ENCODE results near the gene MED12.

The MED12 gene

DNA sequence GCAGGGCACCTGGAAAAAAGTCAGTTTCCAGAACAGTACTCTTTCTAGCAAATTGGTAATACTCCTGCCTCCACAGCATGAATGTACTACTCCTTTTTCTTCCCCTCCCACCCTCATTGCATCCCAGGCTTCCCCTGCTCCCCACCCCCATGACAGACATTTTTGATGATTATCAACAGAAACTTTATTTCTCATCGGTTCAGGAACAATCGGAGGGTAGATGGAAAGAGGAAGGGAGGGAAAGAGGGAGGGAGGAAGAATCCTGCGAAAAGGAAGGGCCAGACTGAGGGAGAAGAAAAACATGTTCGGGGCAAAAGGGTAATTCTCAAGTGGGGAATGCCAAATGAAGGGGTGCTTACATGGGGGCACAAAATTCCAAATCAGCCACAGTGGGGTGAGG, 11.2 kb upstream of the MED12 start:
- DNase-seq (ENCODE audit: low read depth in 2 of 2): no peak

DNA sequence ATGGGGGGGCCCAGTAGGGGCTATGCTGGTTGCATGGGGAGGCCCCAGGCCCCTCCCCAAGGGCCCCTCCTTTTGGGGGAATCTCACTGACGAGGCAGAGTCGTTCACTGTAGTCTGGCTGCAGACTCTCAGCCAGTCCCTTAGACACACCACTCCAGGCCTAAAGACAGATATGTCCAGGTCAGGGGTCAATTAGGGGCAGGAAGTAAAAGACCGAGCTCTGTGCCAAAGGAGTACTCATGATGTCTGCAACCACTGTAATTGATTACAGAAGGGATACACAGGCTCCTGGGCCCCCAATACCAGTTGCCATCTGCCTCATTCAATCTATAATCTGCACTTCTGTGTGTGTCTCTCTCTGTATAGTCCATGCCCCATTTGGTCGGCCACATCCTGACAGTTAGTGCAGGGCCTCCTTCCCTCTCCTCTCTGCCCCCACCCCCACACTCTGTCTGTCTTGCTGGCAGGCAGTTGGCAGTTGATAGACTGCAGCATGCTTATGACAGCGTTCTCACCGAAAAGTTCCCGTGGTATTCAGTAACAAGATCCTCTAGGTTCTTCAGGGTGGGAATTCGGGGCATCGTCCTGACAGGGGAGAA, 10.5 kb upstream of the MED12 start:
- no peak for DNase-seq (ENCODE audit: low read depth in 2 of 2)

- DNase-seq (ENCODE audit: low read depth in 2 of 2): no peak
These were observed 9.3 kb upstream of the MED12 start for GRCh38 chrX:71109051-71109450.

GRCh38 chrX:71111141-71111843, 7.1 kb upstream of the MED12 start, which contains the start of gene IL2RG:
TSS of gene IL2RG (minus strand) at chrX:71111577. CDS start at chrX:71111539, 38 bp downstream.
- peak; percentile 68 to 83 for DNase-seq (ENCODE audit: low read depth in 2 of 2)

- DNase-seq (ENCODE audit: low read depth in 2 of 2): no peak
These were observed 6.4 kb upstream of the MED12 start for GRCh38 chrX:71111921-71112431.

- DNase-seq (ENCODE audit: low read depth in 2 of 2): no peak
These were observed 1.0 kb upstream of the MED12 start for GRCh38 chrX:71117358-71117757.

GRCh38 chrX:71118985-71119535, 664 bp downstream of the MED12 start:
- DNase-seq (ENCODE audit: low read depth in 2 of 2): no peak

GRCh38 chrX:71128166-71128833, 9.9 kb downstream of the MED12 start:
- no peak for DNase-seq (ENCODE audit: low read depth in 2 of 2)

DNA sequence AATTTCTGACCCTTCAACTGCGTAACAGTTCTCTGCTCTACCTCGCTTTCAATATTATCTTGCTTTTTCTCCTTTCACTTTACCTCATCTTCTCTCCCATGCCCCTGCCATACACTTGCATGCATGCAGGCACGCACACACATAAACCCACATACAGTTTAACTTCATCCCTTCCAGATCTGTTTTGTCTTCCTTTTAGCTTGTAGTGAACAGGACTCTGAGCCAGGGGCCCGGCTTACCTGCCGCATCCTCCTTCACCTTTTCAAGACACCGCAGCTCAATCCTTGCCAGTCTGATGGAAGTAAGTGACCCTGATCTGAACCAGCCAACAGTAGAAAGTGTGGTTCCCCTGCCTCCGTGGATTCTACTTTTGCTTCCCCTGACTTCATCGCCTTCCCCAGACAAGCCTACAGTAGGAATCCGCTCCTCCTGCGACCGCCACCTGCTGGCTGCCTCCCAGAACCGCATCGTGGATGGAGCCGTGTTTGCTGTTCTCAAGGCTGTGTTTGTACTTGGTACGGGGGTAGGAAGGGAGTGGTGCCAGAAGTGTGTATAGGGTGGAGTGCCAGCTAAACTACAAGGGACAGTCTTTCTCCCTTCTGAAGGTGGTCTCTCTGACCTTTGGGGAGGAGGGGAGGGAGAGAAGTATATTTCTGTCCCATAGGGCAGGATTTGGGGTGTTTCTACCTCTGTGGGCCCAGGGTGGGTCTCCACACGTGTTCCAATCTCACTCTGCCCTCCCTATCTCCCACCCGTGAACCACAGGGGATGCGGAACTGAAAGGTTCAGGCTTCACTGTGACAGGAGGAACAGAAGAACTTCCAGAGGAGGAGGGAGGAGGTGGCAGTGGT, 10.7 kb downstream of the MED12 start:
- peak; percentile 59 for DNase-seq (ENCODE audit: low read depth in 2 of 2)

DNA sequence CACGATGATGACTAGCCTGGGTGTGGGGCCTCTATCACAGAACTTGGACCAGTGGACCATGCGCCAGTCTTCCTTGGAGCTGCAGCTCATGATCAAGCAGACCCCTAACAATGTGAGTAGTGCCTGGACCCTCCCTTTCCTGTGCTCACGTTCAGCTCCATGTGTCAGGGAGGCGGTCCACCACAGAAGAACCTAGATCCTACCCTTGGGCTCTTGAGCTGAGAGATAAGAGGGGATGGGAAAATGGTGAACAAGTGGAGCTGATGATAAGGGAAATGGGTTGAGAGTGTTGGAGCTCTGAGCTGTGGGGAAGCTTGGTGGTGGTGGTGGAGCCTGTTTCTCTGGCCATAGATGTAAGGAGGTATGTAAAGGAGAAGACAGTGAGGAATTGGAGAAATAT, 13.1 kb downstream of the MED12 start:
- DNase-seq (ENCODE audit: low read depth in 2 of 2): no peak

DNA sequence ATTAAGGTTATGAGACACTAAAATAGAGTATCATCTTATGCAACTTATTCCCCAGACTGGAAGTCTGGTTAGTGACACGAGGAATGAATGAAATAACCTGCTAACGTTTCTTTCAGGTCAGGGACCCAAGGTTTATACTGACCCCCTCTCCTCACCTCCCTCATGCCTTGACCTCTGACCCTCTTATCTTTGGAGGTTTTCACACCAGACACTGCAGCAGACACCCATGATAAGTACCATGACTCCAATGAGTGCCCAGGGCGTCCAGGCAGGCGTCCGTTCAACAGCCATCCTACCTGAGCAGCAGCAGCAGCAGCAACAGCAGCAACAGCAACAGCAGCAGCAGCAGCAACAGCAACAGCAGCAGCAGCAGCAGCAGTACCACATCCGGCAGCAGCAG, 22.0 kb downstream of the MED12 start:
- DNase-seq (ENCODE audit: low read depth in 2 of 2): no peak

DNA sequence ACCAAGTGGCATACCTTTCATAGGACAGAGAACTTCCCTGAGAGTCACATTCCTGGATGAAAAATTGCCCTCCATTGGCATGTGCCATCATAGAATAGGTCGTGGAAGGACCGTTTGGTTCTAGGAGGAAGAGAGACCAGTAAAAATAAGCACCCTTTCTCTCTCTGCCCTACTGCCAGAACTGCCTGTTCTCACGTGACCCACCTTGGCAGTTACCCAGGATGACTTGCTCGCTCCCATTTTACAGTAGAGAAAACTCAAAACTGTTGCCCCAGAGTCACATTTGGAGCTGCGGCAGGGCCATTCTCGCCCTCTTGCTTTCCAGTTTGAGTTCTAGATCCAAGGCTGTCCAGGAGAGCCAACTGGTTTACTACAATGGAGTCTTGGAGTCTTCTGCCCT, 25.1 kb downstream of the MED12 start:
- DNase-seq (ENCODE audit: low read depth in 2 of 2): no peak

DNA sequence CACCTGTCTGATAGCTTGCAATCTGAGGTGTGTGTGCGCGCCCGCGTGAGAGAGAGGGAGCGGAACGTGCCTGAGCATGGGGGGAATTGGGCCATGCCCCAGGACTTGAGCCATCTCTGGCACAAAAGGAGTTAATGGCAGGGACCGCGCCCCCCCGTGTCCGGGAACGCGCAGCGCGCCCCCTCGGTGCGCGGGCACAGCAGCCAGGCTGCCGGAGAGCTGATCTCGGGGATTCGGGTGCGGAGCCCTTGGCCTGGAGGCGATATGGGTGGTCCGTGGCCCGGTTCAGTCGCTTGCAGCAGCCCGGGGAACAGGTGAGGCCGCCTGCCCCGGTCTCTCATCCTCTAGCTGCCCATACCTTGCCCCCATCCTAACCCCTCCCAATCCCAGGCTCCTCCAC, 26.3 kb downstream of the MED12 start, which contains the start of gene NLGN3:
Gene NLGN3 (plus strand): TSS at position 191 of the 400 bp plus-strand sequence. CDS start 2,909 bp downstream, outside the sequence.
- DNase-seq (ENCODE audit: low read depth in 2 of 2): no peak

- no peak for DNase-seq (ENCODE audit: low read depth in 2 of 2)
These were observed 29.3 kb downstream of the MED12 start for GRCh38 chrX:71147496-71148277.

DNA sequence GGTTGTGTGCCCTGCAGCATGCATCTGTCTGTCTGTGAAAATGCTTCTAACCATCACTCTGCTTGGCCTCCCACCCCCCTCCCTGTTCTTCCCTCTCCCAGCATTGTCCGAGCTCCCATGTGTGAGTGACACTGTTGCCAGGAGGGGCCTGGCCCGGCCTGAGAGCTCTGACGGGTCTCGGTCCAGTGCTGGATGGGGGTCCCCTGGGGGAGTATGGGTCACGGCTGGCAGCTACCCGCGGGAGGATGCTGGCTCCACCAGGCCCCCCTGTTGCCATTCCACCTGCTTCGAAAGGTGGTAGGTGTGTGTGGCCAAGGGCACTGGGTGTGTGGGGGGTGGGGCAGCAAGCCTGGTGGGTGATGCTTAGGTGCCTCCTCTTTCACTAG, 29.9 kb downstream of the MED12 start:
- DNase-seq (ENCODE audit: low read depth in 2 of 2): no peak

GRCh38 chrX:71151366-71151765, 33.0 kb downstream of the MED12 start:
- DNase-seq (ENCODE audit: low read depth in 2 of 2): no peak

GRCh38 chrX:71154196-71154595, 35.8 kb downstream of the MED12 start:
- DNase-seq (ENCODE audit: low read depth in 2 of 2): no peak

DNA sequence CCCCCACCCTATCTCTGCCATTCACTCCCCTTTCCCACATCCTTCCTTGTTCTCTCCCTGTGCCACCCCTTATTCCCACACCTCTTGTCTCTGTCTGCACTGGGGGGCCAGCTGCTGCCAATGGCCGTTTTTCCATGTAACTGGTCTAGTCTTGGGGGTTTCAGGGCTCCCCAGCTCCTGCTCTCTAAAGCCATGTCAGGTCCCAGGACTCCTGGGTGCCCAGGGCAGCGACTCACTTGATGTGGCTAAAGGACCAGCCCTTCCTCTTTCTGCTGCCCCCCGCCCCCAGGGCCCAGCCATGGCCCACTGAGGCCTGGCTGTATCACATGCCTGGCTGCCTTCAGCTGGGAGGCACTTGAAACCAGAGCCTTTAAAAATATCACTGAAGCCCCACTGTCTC, 36.2 kb downstream of the MED12 start:
- no peak for DNase-seq (ENCODE audit: low read depth in 2 of 2)

GRCh38 chrX:71158603-71159002, 40.2 kb downstream of the MED12 start:
- no peak for DNase-seq (ENCODE audit: low read depth in 2 of 2)

- no peak for DNase-seq (ENCODE audit: low read depth in 2 of 2)
These were observed 40.9 kb downstream of the MED12 start for GRCh38 chrX:71159335-71159734.

DNA sequence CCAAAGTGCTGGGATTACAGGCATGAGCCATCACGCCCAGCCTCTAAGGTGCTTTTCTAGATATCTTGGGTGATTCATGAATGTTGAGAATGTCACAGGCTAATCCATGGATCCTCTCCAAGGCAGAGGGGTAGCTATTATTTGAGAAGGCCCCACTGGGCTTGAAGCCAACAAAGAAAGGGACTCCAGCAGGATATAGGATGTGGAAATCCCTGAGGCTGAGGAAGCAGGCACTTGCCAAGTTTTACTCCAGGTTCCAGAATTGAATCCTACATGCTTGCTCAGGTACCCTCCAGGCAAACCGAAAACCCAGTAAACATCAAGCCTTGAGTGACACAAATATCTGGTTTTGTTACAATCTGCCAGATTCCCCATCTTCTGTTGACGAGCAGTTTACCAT, 42.1 kb downstream of the MED12 start:
- no peak for DNase-seq (ENCODE audit: low read depth in 2 of 2)

All from stimulated activated CD8-positive, alpha-beta memory T cell treated with anti-CD3 and anti-CD28 coated beads, Interleukin-7, amount 100 ng/mL, for 4 hours (primary cell).